ENCODE results near the gene GPC6.

GPC6 gene

DNA sequence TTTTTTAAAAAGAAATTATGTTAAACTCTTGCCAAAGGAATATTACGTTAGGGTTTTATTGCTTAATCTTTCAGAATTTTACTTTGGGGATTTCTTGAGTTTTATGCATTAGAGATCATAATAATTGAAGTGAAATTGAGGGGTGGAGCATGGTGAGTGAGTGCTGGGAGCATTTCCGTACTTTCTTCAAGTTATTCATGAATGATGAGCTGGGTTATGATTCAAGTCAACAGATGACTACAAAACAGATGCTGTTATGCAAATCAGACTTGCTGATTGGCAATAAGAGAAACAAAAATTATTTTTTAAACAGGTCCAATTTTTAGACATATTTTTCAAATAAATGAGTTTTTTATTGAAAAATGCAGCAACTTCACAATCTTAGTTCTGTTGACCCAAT lies 748.6 kb downstream of the GPC6 start:
- no peak overlapping the region for H3K4ac ChIP-seq (ENCODE audit: low read length)
- no peak overlapping the region for H3K23ac ChIP-seq (ENCODE audit: low read depth, low read length, poor library complexity)
- no peak overlapping the region for H3K4me3 ChIP-seq (ENCODE audit: low read length in 2 of 2)
- no peaks in the 10 kb centered on the region for H3K79me1 ChIP-seq (ENCODE audit: low read depth, low read length)
- H3K27ac ChIP-seq (replicated peaks; ENCODE audit: low read length), result no peak overlapping the region
- H3K36me3 ChIP-seq (replicated peaks in 1 of 2; ENCODE audit: control insufficient read depth in 2 of 2, insufficient read depth in 2 of 2, low read length in 2 of 2), result no peaks in the 10 kb centered on the region
- DNase-seq (ENCODE audit: low spot score), result no peak
- H3K9me3 ChIP-seq (replicated peaks in 1 of 2; ENCODE audit: control insufficient read depth in 2 of 2, insufficient read depth in 1 of 2, low read depth in 1 of 2, low read length in 2 of 2), result peaks cover 0 to 3% of the 10 kb centered on the region in 2 donors
- H3K9ac ChIP-seq (ENCODE audit: low read depth, low read length, poor library complexity), result no peak overlapping the region
- H3K4me2 ChIP-seq (ENCODE audit: insufficient read depth, low read length, poor library complexity, severe bottlenecking), result no peak overlapping the region
- H3K18ac ChIP-seq (ENCODE audit: low read length), result no peak overlapping the region
- no peak overlapping the region for H2BK12ac ChIP-seq (ENCODE audit: low read length)
- WGBS, 2 donors (ENCODE audit: extremely low coverage in 2 of 2, insufficient read length in 2 of 2, insufficient replicate concordance in 1 of 2), result no CpG with 5 or more reads among the region's 2 CpGs
- no peak overlapping the region for H4K8ac ChIP-seq (ENCODE audit: low read depth, low read length)
- no peaks in the 10 kb centered on the region for H3K4me1 ChIP-seq (ENCODE audit: control insufficient read depth in 2 of 2, insufficient read depth in 1 of 2, low read depth in 1 of 2, low read length in 2 of 2)
- no peak overlapping the region for H3K14ac ChIP-seq (ENCODE audit: low read length)
- no peak overlapping the region for H2BK15ac ChIP-seq (ENCODE audit: low read length)
- no peak overlapping the region for H2BK5ac ChIP-seq (ENCODE audit: low read length)
- no peak overlapping the region for H4K91ac ChIP-seq (ENCODE audit: low read depth, low read length, poor library complexity)
- no peak overlapping the region for H2AK5ac ChIP-seq (ENCODE audit: low read depth, low read length)
- no peak overlapping the region for H2BK120ac ChIP-seq (ENCODE audit: low read depth, low read length)
- H2AFZ ChIP-seq (ENCODE audit: low read length), result no peak overlapping the region
- H3K27me3 ChIP-seq (ENCODE audit: control insufficient read depth in 3 of 3, insufficient read depth in 3 of 3, low read depth in 1 of 3, low read length in 3 of 3), result no peaks in the 10 kb centered on the region

DNA sequence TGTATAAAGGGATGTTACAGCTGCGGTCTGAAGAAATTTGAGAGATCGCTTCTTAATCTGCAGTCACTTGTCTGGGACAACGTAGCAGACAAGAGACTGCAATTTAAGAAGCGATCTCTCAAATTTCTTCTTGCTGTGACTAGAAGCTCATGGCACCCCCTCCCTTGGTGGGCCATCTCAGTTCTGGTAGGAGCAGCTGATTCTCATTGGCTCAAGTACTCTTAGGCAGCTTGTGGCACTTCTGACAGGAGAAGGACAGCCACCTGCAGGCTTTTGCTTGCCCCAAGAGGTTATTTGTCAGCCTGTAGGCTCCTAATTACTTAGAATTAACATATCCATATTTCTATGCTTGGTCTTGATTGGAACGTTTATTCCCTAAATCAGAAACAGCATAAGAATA lies 749.9 kb downstream of the GPC6 start:
- Histone ChIP-seq H2BK15ac (ENCODE audit: low read length) (no peak overlapping the region), H4K8ac (ENCODE audit: low read depth, low read length) (no peak overlapping the region), H2AFZ (ENCODE audit: low read length) (no peak overlapping the region), H3K4ac (ENCODE audit: low read length) (no peak overlapping the region), H2AK5ac (ENCODE audit: low read depth, low read length) (no peak overlapping the region), H3K4me3 (ENCODE audit: low read length in 2 of 2) (no peak overlapping the region), H2BK120ac (ENCODE audit: low read depth, low read length) (no peak overlapping the region), H3K4me2 (ENCODE audit: insufficient read depth, low read length, poor library complexity, severe bottlenecking) (no peak overlapping the region), H3K4me1 (ENCODE audit: control insufficient read depth in 2 of 2, insufficient read depth in 1 of 2, low read depth in 1 of 2, low read length in 2 of 2) (no peaks in the 10 kb centered on the region), H3K27me3 (ENCODE audit: control insufficient read depth in 3 of 3, insufficient read depth in 3 of 3, low read depth in 1 of 3, low read length in 3 of 3) (no peaks in the 10 kb centered on the region), H3K14ac (ENCODE audit: low read length) (no peak overlapping the region), H2BK5ac (ENCODE audit: low read length) (no peak overlapping the region), H3K9me3 (replicated peaks in 1 of 2; ENCODE audit: control insufficient read depth in 2 of 2, insufficient read depth in 1 of 2, low read depth in 1 of 2, low read length in 2 of 2) (peaks cover 0 to 3% of the 10 kb centered on the region in 2 donors), H3K9ac (ENCODE audit: low read depth, low read length, poor library complexity) (no peak overlapping the region), H2BK12ac (ENCODE audit: low read length) (no peak overlapping the region), H3K36me3 (replicated peaks in 1 of 2; ENCODE audit: control insufficient read depth in 2 of 2, insufficient read depth in 2 of 2, low read length in 2 of 2) (no peaks in the 10 kb centered on the region), H4K91ac (ENCODE audit: low read depth, low read length, poor library complexity) (no peak overlapping the region), H3K23ac (ENCODE audit: low read depth, low read length, poor library complexity) (no peak overlapping the region), H3K27ac (replicated peaks; ENCODE audit: low read length) (no peak overlapping the region), H3K79me1 (ENCODE audit: low read depth, low read length) (no peaks in the 10 kb centered on the region), H3K18ac (ENCODE audit: low read length) (no peak overlapping the region)
- no CpG with 5 or more reads among the region's 5 CpGs for WGBS, 2 donors (ENCODE audit: extremely low coverage in 2 of 2, insufficient read length in 2 of 2, insufficient replicate concordance in 1 of 2)
- no peak for DNase-seq (ENCODE audit: low spot score)

DNA sequence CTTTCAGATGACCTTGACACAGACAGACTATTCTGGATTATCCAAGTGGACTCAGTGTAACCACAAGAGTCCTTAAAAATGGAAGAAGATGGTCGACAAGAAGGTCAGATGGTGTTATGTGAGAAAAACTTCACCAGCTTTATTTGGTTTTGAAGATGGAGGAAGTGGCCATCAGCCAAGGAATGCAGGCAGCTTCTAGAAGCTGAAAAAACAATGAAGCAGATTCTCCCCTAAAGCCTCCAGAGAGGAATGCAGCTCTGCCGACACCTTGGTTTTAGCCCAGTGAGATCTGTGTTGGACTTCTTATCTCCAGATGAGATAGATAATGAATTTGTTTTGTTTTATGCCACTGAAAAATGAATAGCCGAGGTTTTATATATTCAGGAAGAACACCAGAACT lies 751.4 kb downstream of the GPC6 start:
- no peak overlapping the region for H2AFZ ChIP-seq (ENCODE audit: low read length)
- peaks cover 0 to 3% of the 10 kb centered on the region in 2 donors for H3K9me3 ChIP-seq (replicated peaks in 1 of 2; ENCODE audit: control insufficient read depth in 2 of 2, insufficient read depth in 1 of 2, low read depth in 1 of 2, low read length in 2 of 2)
- H3K18ac ChIP-seq (ENCODE audit: low read length), result no peak overlapping the region
- H3K14ac ChIP-seq (ENCODE audit: low read length), result no peak overlapping the region
- no peaks in the 10 kb centered on the region for H3K36me3 ChIP-seq (replicated peaks in 1 of 2; ENCODE audit: control insufficient read depth in 2 of 2, insufficient read depth in 2 of 2, low read length in 2 of 2)
- no peaks in the 10 kb centered on the region for H3K27me3 ChIP-seq (ENCODE audit: control insufficient read depth in 3 of 3, insufficient read depth in 3 of 3, low read depth in 1 of 3, low read length in 3 of 3)
- no peak overlapping the region for H3K9ac ChIP-seq (ENCODE audit: low read depth, low read length, poor library complexity)
- H3K4me2 ChIP-seq (ENCODE audit: insufficient read depth, low read length, poor library complexity, severe bottlenecking), result no peak overlapping the region
- no peak overlapping the region for H4K8ac ChIP-seq (ENCODE audit: low read depth, low read length)
- H3K4ac ChIP-seq (ENCODE audit: low read length), result no peak overlapping the region
- H3K27ac ChIP-seq (replicated peaks; ENCODE audit: low read length), result no peak overlapping the region
- no peaks in the 10 kb centered on the region for H3K4me1 ChIP-seq (ENCODE audit: control insufficient read depth in 2 of 2, insufficient read depth in 1 of 2, low read depth in 1 of 2, low read length in 2 of 2)
- no peak overlapping the region for H2BK5ac ChIP-seq (ENCODE audit: low read length)
- H2AK5ac ChIP-seq (ENCODE audit: low read depth, low read length), result no peak overlapping the region
- H2BK120ac ChIP-seq (ENCODE audit: low read depth, low read length), result no peak overlapping the region
- H2BK12ac ChIP-seq (ENCODE audit: low read length), result no peak overlapping the region
- no peak overlapping the region for H3K23ac ChIP-seq (ENCODE audit: low read depth, low read length, poor library complexity)
- WGBS, 2 donors (ENCODE audit: extremely low coverage in 2 of 2, insufficient read length in 2 of 2, insufficient replicate concordance in 1 of 2), result no CpG with 5 or more reads among the region's 3 CpGs
- no peak overlapping the region for H3K4me3 ChIP-seq (ENCODE audit: low read length in 2 of 2)
- no peak overlapping the region for H2BK15ac ChIP-seq (ENCODE audit: low read length)
- DNase-seq (ENCODE audit: low spot score), result no peak
- H4K91ac ChIP-seq (ENCODE audit: low read depth, low read length, poor library complexity), result no peak overlapping the region
- no peaks in the 10 kb centered on the region for H3K79me1 ChIP-seq (ENCODE audit: low read depth, low read length)

DNA sequence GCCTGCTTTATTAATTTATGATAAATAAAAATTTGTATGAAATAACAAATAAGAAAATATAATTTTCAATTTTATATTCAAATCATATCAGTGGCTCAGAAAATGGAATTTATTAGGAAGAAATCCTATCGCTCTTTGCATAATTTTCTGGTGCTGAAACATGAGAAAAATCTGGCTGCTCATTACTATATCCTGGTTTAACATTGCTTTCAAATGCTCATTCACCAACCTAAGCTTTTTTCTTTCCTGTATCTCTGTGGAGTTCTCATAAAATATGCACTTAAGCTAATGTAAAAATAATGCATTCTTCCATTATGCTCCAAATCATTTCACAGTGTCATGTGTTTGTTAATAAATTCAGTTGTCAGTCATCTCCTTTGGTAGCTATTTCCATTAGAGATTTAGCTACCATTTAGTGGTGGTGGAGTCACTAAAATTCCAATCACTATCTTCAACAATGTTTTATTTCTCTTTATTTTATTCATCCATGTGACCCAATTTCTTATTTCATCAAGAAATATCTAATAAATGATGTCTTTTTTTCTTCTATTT lies 754.9 kb downstream of the GPC6 start:
- H3K4me3 ChIP-seq (ENCODE audit: low read length in 2 of 2), result no peak overlapping the region
- H3K27ac ChIP-seq (replicated peaks; ENCODE audit: low read length), result no peak overlapping the region
- no peak overlapping the region for H3K18ac ChIP-seq (ENCODE audit: low read length)
- H3K23ac ChIP-seq (ENCODE audit: low read depth, low read length, poor library complexity), result no peak overlapping the region
- H2AFZ ChIP-seq (ENCODE audit: low read length), result no peak overlapping the region
- H3K79me1 ChIP-seq (ENCODE audit: low read depth, low read length), result no peaks in the 10 kb centered on the region
- no peak overlapping the region for H2BK12ac ChIP-seq (ENCODE audit: low read length)
- no peak overlapping the region for H2BK5ac ChIP-seq (ENCODE audit: low read length)
- H3K14ac ChIP-seq (ENCODE audit: low read length), result no peak overlapping the region
- no peak overlapping the region for H2AK5ac ChIP-seq (ENCODE audit: low read depth, low read length)
- H4K91ac ChIP-seq (ENCODE audit: low read depth, low read length, poor library complexity), result no peak overlapping the region
- H2BK120ac ChIP-seq (ENCODE audit: low read depth, low read length), result no peak overlapping the region
- H3K4me1 ChIP-seq (ENCODE audit: control insufficient read depth in 2 of 2, insufficient read depth in 1 of 2, low read depth in 1 of 2, low read length in 2 of 2), result no peaks in the 10 kb centered on the region
- no peak for DNase-seq (ENCODE audit: low spot score)
- peaks cover 0 to 3% of the 10 kb centered on the region in 2 donors for H3K9me3 ChIP-seq (replicated peaks in 1 of 2; ENCODE audit: control insufficient read depth in 2 of 2, insufficient read depth in 1 of 2, low read depth in 1 of 2, low read length in 2 of 2)
- no peak overlapping the region for H3K4me2 ChIP-seq (ENCODE audit: insufficient read depth, low read length, poor library complexity, severe bottlenecking)
- no peak overlapping the region for H2BK15ac ChIP-seq (ENCODE audit: low read length)
- H3K36me3 ChIP-seq (replicated peaks in 1 of 2; ENCODE audit: control insufficient read depth in 2 of 2, insufficient read depth in 2 of 2, low read length in 2 of 2), result no peaks in the 10 kb centered on the region
- no peak overlapping the region for H3K4ac ChIP-seq (ENCODE audit: low read length)
- H3K27me3 ChIP-seq (ENCODE audit: control insufficient read depth in 3 of 3, insufficient read depth in 3 of 3, low read depth in 1 of 3, low read length in 3 of 3), result no peaks in the 10 kb centered on the region
- no CpG with 5 or more reads among the region's 1 CpG for WGBS, 2 donors (ENCODE audit: extremely low coverage in 2 of 2, insufficient read length in 2 of 2, insufficient replicate concordance in 1 of 2)
- no peak overlapping the region for H3K9ac ChIP-seq (ENCODE audit: low read depth, low read length, poor library complexity)
- no peak overlapping the region for H4K8ac ChIP-seq (ENCODE audit: low read depth, low read length)

All from neuronal stem cell (in vitro differentiated cells).